ENCODE data around the gene ST6GAL1. TPM values are rescaled to one million over a fixed set of nuclear protein-coding genes. Genes with fewer than 3 reads are reported as not detected.
A peak's percentile ranks its signal among the peaks of the same experiment; 100 is the strongest.

Gene ST6GAL1
- total RNA-seq, 1 donor from 2014 or later = 156 TPM

DNA sequence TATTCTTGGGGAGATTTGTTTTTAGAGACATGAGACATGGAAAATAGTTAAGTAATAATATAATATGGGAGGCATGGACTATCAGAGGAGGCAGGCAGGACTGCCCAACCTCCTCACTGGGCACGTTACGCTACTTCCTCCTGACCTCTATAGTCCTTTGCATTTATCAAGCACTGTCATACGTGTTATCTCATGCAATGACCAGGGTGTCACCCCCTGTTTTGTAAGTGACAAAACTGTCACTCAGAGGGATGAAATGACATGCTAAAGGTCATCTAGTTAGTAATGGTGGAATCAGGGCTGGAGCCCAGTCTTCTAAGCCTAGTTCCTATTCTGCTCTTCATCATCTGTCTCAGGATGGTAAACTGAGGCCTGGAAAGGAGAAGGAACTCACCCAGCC is 66.7 kb downstream of the ST6GAL1 start:
- DNase-seq = no peak
- Mint-ChIP-seq H3K27me3 (ENCODE audit: unreplicated experiment) (no peaks in the 10 kb centered on the region), H3K9me3 (ENCODE audit: unreplicated experiment) (no peaks in the 10 kb centered on the region), H3K36me3 (ENCODE audit: unreplicated experiment) (peaks cover under 1% of the 10 kb centered on the region), H3K4me3 (ENCODE audit: unreplicated experiment) (no peak overlapping the region), H3K27ac (ENCODE audit: unreplicated experiment) (no peak overlapping the region), H3K4me1 (ENCODE audit: low read depth, unreplicated experiment) (peaks cover 13% of the 10 kb centered on the region)
- no peak for TF ChIP-seq CTCF (IDR thresholded peaks at IDR 0.05; ENCODE audit: partially characterized antibody, unreplicated experiment)

- H3K4me3 Mint-ChIP-seq (ENCODE audit: unreplicated experiment) = no peak overlapping the region
- no peaks in the 10 kb centered on the region for H3K9me3 Mint-ChIP-seq (ENCODE audit: unreplicated experiment)
- no peak for TF ChIP-seq CTCF (IDR thresholded peaks at IDR 0.05; ENCODE audit: partially characterized antibody, unreplicated experiment)
- H3K27ac Mint-ChIP-seq (ENCODE audit: unreplicated experiment) = no peak overlapping the region
- H3K36me3 Mint-ChIP-seq (ENCODE audit: unreplicated experiment) = no peaks in the 10 kb centered on the region
- H3K27me3 Mint-ChIP-seq (ENCODE audit: unreplicated experiment) = no peaks in the 10 kb centered on the region
- peaks cover 13% of the 10 kb centered on the region for H3K4me1 Mint-ChIP-seq (ENCODE audit: low read depth, unreplicated experiment)
- DNase-seq = no peak
Observed at GRCh38 chr3:186997473-186997939, 67.2 kb downstream of the ST6GAL1 start.

GRCh38 chr3:186998937-186999368 is 68.6 kb downstream of the ST6GAL1 start:
- Mint-ChIP-seq H3K27me3 (ENCODE audit: unreplicated experiment) (no peaks in the 10 kb centered on the region), H3K4me1 (ENCODE audit: low read depth, unreplicated experiment) (peaks cover 14% of the 10 kb centered on the region), H3K4me3 (ENCODE audit: unreplicated experiment) (no peak overlapping the region), H3K36me3 (ENCODE audit: unreplicated experiment) (peaks cover 5% of the 10 kb centered on the region), H3K9me3 (ENCODE audit: unreplicated experiment) (no peaks in the 10 kb centered on the region), H3K27ac (ENCODE audit: unreplicated experiment) (no peak overlapping the region)
- DNase-seq = peak; percentile 35
- TF ChIP-seq CTCF (IDR thresholded peaks at IDR 0.05; ENCODE audit: partially characterized antibody, unreplicated experiment) = no peak

- TF ChIP-seq CTCF (IDR thresholded peaks at IDR 0.05; ENCODE audit: partially characterized antibody, unreplicated experiment) = no peak
- Mint-ChIP-seq H3K4me3 (ENCODE audit: unreplicated experiment) (no peak overlapping the region), H3K36me3 (ENCODE audit: unreplicated experiment) (peaks cover 11% of the 10 kb centered on the region), H3K27me3 (ENCODE audit: unreplicated experiment) (no peaks in the 10 kb centered on the region), H3K9me3 (ENCODE audit: unreplicated experiment) (peaks cover 1% of the 10 kb centered on the region), H3K4me1 (ENCODE audit: low read depth, unreplicated experiment) (peaks cover 17% of the 10 kb centered on the region), H3K27ac (ENCODE audit: unreplicated experiment) (no peak overlapping the region)
- no peak for DNase-seq
Observed at GRCh38 chr3:187000711-187001151, 70.4 kb downstream of the ST6GAL1 start.

- H3K4me3 Mint-ChIP-seq (ENCODE audit: unreplicated experiment) = no peak overlapping the region
Observed at GRCh38 chr3:187002915-187003314, 72.6 kb downstream of the ST6GAL1 start.

More at GRCh38 chr3:187002915-187003314, 72.6 kb downstream of the ST6GAL1 start:
- Mint-ChIP-seq H3K36me3 (ENCODE audit: unreplicated experiment) (peaks cover 11% of the 10 kb centered on the region), H3K27ac (ENCODE audit: unreplicated experiment) (no peak overlapping the region), H3K27me3 (ENCODE audit: unreplicated experiment) (no peaks in the 10 kb centered on the region), H3K4me1 (ENCODE audit: low read depth, unreplicated experiment) (peaks cover 13% of the 10 kb centered on the region), H3K9me3 (ENCODE audit: unreplicated experiment) (peaks cover 1% of the 10 kb centered on the region)
- DNase-seq = no peak
- TF ChIP-seq CTCF (IDR thresholded peaks at IDR 0.05; ENCODE audit: partially characterized antibody, unreplicated experiment) = no peak
